NCI-H2227 (cell line): Measurements from ENCODE around the gene PCNX4.
A peak's percentile ranks its signal among the peaks of the same experiment; 100 is the strongest.

Source experiments
- DNase-seq: peaks from one replicate; lab custom pipeline; 2025; ENCODE audit not compliant: unreplicated experiment; lab: John Stamatoyannopoulos, UW

PCNX4 gene

DNA sequence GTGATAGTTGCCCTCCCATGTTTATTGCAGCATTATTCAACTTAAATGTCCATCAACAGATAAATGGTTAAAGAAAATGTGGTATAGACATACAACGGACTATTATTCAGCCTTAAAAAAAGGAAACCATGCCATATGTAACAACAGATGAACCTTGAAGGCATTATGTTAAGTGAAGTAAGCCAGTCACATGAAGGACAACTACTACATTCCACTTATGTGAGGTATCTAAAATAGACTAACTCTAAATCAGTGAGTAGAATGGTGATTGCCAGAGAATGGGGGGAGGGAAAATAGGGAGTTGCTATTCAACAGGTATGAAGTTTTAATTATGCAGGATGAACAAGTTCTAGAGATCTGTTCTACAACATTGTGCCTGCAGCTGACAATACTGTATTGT, 10.1 kb downstream of the PCNX4 start:
- DNase-seq = no peak

DNA sequence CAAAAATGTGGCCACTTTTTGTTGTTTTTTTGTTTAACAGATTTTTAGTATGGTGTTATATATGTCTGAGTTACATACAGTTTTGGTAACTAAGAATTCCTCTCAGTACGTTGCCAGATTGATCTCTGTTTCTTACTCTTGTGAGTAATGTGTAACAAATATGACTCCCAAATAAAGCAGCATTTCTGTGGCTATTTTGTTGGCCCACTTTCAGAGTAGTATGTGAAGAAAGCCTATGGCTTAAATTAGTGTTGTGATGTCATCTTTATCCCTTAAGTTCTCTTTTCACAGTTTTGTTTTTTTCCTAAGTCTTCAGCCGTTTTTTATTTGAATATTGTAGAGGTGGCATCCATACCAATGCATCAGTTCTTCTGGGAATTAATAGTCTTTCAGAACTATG, 10.7 kb downstream of the PCNX4 start:
- no peak for DNase-seq

DNA sequence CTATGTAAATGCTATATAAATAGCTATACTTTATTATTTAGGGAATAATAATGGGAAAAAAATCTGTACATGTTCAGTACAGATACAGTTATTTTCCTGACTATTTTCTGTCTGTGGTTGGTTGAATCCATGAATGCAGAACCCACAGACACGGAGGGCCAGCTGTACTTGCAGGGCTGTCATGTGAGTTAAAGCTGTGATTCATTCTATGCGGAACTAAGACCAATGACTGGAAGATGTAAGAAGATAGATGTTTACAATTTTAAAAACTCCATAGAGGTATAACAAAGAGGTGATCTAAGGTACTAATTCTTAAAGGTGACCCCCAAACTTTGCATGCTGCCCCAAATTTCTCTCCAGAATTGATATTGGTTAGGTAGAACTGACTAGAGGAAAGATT, 14.6 kb downstream of the PCNX4 start:
- no peak for DNase-seq

DNA sequence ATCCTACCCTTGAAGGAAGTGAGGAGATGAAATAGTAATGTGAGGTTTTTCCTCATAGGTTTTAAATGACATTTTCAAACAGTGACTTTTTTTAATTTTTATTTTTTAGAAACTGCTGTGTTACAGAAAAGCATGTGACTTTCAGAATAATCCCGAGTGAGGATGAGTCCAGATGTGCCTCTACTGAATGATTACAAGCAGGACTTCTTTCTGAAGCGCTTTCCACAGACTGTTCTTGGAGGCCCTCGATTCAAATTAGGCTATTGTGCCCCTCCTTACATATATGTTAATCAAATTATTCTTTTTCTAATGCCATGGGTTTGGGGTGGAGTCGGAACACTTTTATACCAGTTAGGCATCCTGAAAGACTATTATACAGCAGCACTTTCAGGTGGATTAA, 15.8 kb downstream of the PCNX4 start:
- DNase-seq = no peak

DNA sequence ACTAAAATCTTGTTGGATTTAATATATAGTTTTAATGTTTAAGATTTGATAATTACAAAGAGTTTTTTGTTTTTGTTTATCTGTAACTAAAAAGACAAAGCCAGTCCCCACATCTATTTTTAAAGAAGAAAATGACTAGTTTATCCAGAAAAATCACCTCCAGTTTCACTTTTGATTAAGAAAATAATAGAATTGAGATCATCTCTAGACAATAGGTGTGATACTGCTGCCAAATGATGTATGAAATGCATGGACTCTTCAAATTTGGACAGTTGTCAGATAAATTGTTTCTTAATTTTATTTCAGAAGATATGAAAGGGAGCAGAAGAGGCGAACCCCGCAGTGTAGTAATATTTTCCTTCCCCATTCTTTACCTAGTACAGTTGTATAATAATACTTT, 20.0 kb downstream of the PCNX4 start:
- no peak for DNase-seq

DNA sequence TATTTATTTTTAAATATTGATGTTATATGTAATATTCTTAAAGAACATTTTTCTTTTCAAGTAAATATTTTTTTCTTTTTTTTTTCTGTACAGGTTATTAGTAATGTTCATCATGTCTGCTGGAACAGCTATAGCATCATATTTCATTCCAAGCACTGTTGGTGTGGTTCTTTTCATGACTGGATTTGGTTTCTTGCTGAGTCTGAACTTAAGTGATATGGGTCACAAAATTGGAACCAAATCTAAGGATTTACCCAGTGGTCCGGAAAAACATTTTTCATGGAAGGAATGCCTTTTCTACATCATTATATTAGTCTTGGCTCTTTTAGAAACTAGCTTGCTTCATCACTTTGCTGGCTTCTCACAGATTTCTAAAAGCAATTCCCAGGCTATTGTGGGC, 23.2 kb downstream of the PCNX4 start:
- no peak for DNase-seq

DNA sequence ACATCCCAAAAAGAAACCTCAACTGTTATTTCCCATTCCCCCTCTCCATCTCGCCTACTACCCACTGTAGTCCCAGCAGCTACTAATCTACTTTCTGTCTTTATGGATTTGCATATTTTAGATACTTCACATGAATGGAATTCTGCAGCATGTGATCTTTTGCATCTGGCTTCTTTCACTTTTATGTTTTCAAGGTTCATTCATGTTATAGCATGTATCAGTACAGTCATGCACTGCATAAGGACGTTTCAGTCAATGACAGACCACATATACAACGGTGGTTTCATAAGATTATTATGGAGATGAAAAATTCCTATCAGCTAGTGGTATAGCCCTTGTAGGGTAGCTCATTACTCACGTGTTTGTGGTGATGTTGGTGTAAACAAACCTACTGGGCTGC, 24.5 kb downstream of the PCNX4 start:
- DNase-seq = no peak

DNA sequence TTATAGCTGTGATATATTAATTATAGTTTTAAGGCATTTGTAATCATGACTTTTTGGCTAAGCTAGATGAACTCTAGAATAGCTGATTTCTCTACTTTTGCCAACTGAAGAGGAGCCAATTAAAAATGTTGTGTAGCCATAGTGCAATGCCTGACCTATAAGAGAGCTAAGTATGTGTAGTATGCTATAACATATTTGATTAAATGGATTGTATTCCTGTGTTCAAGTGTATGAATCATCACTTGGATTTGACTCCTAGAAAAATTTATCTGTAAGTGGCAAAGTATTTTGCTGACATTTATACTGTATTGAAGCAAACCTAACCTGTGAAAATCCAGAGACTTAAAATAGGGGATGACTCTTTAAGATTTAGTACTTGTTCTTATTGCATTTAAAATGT, 34.2 kb downstream of the PCNX4 start:
- no peak for DNase-seq

DNA sequence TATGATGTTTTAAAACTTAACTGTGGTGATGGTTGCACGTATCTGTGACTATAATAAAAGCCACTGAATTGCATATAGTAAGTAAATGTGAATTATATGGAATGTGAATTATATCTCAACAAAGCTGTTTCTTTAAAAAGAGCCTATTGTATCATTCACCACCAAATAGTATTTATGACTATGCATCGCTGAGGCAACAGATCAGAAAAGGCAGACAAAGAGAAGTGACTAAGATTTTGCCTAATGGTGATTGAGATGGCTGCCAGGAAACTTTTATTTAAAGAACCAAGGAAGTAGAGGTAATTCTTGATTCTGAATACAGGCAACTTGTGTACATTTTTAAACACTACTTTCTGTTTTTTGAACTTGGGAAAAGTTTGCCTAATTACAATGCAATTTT, 41.8 kb downstream of the PCNX4 start:
- no peak for DNase-seq

DNA sequence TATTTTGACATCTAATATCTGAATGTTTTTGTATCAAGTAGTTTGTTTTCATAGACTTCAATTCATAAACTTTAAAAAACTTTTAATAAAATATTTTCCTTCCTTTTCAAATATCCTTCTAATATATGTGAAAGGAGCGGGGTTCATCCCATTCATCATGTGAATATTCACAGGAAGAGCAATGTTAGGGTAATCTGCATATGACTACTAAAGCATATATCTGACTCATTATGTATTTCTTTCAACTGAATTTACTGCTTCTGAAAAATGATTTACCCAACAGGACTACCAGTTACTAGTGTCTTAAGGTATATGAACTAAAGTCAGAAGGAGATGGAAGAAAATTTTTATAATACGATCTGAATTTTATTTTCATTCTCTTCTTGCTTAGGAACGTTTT, 43.0 kb downstream of the PCNX4 start:
- DNase-seq = no peak

DNA sequence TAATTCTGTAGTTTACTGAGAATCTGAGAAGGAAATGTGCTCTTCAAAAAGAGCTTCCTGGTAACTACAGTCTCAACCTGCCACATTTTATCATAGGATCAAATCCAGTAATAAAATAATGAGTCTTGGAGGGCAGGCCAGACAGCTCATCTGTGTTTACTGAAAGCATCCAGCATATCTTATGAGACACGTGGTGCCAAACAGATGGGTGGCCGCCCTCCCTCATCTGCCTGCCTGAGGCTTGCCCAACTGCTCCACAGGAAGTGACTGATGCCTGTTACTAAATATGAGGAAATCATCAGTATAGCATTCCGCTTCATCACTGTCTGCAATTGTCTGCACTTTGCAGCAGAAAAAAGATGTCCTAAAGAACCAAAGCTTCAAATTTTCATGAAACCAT, 60.0 kb downstream of the PCNX4 start:
- DNase-seq = no peak

DNA sequence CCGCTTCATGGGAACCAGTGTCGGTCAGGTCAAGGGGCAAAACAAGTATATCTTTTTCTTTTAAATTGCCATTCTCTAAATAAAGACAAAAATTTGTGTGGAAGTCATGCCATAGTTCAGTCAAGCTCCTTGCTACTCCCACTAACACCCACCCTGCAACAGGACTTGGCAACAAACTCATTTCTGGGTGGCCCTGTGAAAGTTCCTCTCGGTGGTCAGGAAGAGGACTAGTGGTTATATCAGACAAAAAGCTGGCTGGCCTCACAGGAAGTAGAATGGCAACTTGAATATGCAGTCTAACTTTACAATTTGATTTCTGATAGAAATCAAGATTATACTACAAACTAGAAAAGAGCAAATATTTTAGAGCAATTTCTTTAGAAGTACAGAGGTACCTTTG, 62.3 kb downstream of the PCNX4 start:
- DNase-seq = no peak

DNA sequence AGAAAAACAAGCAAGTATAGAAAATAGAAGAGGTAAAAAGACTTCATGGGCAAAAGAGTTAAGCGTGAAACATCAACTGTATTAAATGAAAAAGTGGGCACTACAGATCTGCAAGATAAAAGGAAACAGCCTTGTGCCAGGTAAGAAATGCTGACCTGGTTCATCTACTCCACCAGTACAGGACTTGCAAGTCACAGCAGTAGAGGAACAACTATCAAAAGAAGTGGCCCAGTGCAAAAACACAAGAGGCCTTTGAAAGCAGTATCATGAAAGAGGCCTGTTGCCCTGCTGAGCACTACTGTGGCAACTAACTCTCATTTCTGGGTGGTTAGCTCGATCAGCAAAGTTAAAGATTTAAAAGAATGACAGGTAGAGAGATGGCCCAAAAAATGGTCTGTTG, 62.9 kb downstream of the PCNX4 start:
- DNase-seq = no peak

DNA sequence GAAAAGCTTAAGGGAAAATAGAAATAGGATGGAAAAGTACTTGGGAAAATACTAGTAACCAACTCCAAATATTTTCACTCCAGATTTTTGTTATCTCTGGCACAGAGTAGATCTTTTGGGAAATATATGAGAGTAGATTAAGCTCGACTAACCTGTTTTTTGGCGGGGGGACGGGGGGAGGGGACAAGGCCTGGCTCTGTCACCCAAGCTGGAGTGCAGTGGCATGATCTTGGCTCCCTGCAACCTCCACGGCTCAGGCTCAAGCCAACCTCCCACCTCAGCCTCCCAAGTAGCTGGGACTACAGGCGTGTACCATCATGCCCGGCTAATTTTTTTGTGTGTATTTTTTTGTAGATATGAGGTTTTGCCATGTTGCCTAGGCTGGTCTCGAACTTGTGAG, 68.7 kb downstream of the PCNX4 start:
- no peak for DNase-seq

DNA sequence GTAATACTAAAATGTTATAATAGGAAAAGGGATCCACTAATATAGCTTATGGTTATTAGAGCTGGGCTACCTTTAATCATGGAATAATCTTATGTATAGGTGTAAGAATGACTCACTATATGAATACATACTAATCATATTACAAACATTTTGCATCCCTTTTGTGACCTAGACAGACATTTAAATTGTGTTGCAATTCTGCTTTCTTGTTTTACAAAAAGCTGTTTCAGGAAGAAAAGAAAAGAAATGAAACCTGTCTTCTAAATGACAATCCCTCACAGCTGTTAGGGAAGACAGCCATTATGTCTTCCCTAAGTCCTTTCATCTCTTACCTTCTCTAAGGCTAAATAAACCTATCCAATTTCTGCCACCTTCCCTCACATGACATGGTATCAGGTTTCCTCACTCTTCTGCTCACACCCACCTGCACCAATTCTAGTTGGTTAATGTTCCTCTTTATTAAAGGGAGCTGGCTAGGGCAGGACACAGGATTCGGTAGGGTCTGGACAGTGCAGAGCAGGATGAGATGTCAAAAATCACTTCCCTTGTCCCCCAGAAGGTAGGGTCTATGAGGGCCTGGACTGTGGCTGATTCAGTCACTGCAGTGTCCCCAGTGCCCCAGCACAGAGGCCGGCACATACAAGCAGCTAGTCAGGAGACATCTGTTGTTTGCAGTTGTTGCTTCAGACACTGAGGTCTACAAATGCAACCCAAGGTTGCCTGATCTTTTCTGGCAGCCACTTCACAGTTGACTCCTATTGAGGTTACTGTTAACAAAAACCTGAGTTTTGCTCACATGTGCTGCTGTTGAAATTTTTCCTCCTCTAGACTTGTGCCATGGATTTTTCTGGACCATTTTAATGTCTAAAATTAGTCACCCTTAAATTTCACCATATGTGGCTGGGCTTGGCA, 69.7 kb downstream of the PCNX4 start:
- no peak for DNase-seq

DNA sequence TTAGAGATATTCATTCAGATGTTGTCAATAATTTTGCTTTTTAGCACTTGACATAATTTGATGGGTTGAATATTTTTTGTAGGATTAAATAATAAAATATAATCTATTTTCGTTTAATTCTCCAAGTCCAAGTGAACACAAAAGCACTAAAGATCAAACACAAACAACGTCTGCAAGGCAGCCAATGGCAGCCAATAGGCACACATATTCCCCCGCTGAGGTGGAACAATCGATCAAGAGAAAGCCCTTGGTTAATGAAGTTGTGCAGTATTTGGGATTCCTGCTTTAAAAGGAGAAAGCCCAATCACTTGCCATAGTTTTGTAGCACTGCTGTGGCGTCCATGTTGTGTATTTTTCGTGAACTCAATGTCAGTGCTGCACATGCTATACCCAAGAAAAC, 72.0 kb downstream of the PCNX4 start:
- no peak for DNase-seq

DNA sequence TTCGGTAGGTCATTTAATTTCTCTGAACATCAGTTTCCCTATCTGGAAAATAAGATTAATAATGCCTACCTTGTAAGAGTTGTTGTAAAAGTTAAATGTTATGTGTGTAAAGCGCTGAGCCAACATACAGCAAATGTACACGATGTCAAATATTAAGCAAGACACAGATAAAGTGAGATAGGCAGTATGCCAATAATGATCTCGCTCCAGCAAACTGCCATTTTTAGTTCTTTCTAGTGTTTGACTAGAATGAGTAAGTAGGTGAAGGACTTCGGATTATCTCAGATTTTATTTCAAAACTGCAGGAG, 72.6 kb downstream of the PCNX4 start:
- DNase-seq = no peak

DNA sequence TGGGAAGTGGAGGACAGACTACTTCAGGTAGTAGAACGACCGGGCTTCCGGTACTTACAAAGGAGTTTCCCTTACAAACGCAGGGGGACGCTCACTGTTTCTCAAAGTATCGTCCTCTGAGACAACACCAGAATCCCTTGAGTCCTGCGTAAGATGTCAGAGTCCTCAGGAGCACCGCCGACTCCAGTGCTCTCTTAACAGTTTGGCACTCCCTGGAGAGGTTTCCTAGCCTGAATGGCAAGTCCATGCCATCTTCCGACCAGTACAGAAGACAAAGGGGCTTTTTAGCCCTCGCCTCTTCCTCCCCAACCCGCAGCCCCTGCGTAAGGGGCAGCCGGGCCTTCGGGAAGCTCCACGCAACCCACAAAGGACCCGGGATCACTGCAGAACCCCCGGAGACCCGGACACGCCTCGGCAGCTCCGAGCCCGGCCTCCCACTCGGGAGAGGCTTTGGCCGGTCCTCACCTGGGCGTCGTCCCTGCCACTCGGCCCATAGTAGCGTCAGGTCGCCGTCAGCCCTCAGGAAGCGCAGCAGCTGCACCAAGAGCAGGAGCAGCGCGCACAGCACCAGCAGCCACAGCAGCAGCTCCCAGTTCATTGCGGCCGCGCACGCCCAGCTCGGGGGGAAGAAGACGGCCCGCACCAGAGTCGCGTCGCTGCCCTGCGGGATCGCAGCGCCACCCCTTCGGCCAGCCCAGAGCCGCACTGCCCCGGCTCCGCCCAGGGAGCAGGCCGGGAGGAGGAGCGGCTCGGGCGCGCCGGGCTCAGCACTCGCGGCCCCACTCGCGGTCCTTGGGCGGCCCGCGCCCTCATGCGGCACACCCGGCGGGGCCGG, 73.2 kb downstream of the PCNX4 start, which contains the start of gene DHRS7:
DHRS7 (minus strand) TSS at position 687 of the 835 bp plus-strand sequence; CDS start at position 598, 89 bp downstream.
- peak; percentile 85 for DNase-seq

DNA sequence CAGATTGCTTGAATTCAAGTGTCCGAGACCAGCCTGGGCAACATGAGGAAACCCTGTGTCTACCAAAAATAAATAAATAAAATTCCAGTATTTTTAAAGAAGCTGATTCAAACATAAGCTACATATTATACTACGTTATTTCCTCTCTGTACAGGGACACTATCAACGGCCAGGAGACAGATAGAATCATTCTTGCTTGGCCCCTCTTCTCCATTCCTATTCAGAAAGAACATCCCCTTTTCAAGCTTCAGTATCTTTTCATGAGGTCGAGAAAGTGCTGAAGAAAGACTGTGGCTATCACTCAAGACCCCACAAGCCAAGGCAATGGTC, 73.8 kb downstream of the PCNX4 start:
- DNase-seq = no peak

DNA sequence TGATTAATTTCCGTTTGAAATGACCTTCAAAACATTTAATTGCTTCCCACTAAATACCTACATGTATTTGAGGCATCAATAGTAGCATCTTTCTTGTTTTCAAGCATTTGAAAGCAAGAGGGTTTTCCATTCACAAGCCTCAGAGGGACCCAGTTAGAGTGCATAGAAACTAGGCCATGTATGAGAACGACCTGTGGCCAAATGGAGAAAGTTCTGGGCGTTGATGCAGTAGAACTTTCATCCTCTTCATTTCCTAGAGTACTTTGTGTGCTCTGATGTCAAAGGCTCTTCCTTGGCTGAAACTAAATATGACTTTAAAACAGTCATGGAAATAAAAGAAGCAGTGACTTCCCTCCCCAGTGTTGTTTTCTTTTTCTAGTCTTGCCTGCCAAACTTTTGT, 74.4 kb downstream of the PCNX4 start:
- DNase-seq = no peak

DNA sequence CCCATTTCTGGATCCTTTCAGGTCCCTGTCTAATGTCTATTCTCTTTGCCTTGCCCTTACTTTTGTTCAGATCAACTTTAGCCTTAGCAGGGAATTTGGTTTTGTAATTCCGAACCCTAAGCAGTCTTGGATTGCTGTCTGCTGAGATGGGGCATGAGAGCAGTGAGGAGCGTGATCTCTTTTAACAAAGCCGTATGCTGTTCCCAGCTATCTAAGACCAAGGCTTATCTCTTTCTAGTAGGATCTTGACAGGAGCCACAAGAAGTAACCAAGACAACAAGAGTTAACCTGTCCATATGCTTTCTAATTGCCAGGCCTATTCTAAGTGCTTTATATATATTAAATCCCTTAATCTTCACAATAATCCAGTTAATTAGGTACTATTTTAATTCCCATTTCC, 78.0 kb downstream of the PCNX4 start:
- DNase-seq = no peak

DNA sequence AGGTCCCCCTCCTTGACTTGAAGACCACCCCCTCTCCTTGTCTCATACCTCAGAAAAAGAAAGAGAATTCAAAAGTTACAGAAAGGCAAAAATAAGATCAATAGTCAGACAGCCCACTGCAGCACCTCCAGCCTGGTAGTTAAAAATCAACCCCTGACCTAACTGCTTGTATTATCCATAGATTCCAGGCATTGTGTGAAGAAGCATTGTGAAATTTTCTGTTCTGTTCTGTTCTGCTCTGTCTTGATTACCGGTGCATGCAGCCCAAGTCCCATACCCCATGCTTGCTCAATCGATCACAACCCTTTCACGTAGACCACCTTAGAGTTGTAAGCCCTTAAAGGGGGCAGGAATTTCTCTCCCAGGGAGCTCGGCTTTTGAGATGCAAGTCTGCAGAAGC, 79.2 kb downstream of the PCNX4 start:
- no peak for DNase-seq

DNA sequence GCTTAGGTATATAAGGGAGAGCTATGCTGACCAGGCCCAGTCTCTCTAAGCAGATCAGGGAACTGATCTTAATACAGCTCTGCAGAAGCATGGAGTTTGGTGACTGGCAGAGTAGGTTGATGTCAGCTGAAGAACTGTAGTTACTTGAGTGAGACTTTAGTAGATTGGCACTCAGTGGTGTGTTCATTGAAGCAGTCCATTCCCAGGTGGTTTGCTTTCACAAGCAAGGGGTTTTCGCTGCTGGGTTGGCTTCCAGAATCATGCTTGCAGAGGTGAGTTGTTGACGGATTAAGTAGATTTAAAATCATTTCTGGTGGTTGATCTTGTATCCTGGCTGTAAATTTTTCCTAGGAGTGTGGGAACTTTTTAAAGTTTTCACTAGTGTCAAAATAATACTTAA, 80.0 kb downstream of the PCNX4 start:
- DNase-seq = no peak
